SK-N-SH treated with all-trans-retinoic acid at 6 μM for 48 hours (cell line): ENCODE results near the gene MAB21L4.
A peak's percentile ranks its signal among the peaks of the same experiment; 100 is the strongest.

Experiments
- ATAC-seq: fragments of 200-7000 bp; cut with Tn5 transposase; 3 replicates; pipeline ENCODE4 v1.9.1; 2020; ENCODE audit warnings: mild to moderate bottlenecking, moderate library complexity
- ARNTL ChIP-seq: fragments of 450-650 bp; formaldehyde crosslinking; IDR thresholded peaks from 2 replicates; pipeline ENCODE4 v1.5.0; 2020; ENCODE audit warnings: low read depth, mild to moderate bottlenecking, moderate library complexity, borderline replicate concordance
- BACH2 ChIP-seq: fragments of 250-450 bp; sonication (Bioruptor Pico); IDR thresholded peaks from 2 replicates; pipeline ENCODE4 v1.9.0; 2021; ENCODE audit warnings: mild to moderate bottlenecking, borderline replicate concordance
- CREB5 ChIP-seq: fragments of 250-450 bp; sonication (Bioruptor Pico); IDR thresholded peaks from 2 replicates; pipeline ENCODE4 v1.5.1; 2020; ENCODE audit warnings: low read depth, mild to moderate bottlenecking, moderate library complexity
- CSDC2 ChIP-seq: fragments of 250-450 bp; sonication (Bioruptor Pico); IDR thresholded peaks from 2 replicates; pipeline ENCODE4 v1.5.0; 2020; ENCODE audit warnings: mild to moderate bottlenecking, moderate library complexity
- CSRNP3 ChIP-seq: fragments of 250-450 bp; sonication (Bioruptor Pico); IDR thresholded peaks from 2 replicates; pipeline ENCODE4 v1.5.1; 2021; ENCODE audit warnings: mild to moderate bottlenecking, moderate library complexity
- ESRRG ChIP-seq: fragments of 250-450 bp; sonication (Bioruptor Pico); IDR thresholded peaks from 2 replicates; pipeline ENCODE4 v1.6.1; 2021; ENCODE audit warnings: mild to moderate bottlenecking
- GLIS3 ChIP-seq: fragments of 250-450 bp; sonication (Bioruptor Pico); IDR thresholded peaks from 2 replicates; pipeline ENCODE4 v1.5.0; 2020; ENCODE audit warnings: mild to moderate bottlenecking, moderate library complexity
- ISL1 ChIP-seq: fragments of 250-450 bp; sonication (Bioruptor Pico); IDR thresholded peaks from 2 replicates; pipeline ENCODE4 v2.1.2; 2022; ENCODE audit warnings: mild to moderate bottlenecking, moderate library complexity
- OSR1 ChIP-seq: fragments of 250-450 bp; sonication (Bioruptor Pico); IDR thresholded peaks from 2 replicates; pipeline ENCODE4 v1.8.0; 2022; ENCODE audit warnings: moderate library complexity, mild to moderate bottlenecking, inconsistent platforms
- PATZ1 ChIP-seq: fragments of 250-450 bp; sonication (Bioruptor Pico); IDR thresholded peaks from 2 replicates; pipeline ENCODE4 v1.8.0; 2020; ENCODE audit warnings: mild to moderate bottlenecking, moderate library complexity, borderline replicate concordance
- POU6F1 ChIP-seq: fragments of 250-450 bp; sonication (Bioruptor Pico); IDR thresholded peaks from 2 replicates; pipeline ENCODE4 v1.8.0; 2021; ENCODE audit warnings: low read depth, mild to moderate bottlenecking, moderate library complexity, borderline replicate concordance
- SNAI2 ChIP-seq: fragments of 250-450 bp; sonication (Bioruptor Pico); IDR thresholded peaks from 2 replicates; pipeline ENCODE4 v1.5.0; 2020; ENCODE audit warnings: mild to moderate bottlenecking, moderate library complexity
- TCF4 ChIP-seq: fragments of 250-450 bp; sonication (Bioruptor Pico); IDR thresholded peaks from 2 replicates; pipeline ENCODE4 v1.8.0; 2021; ENCODE audit warnings: mild to moderate bottlenecking, moderate library complexity, borderline replicate concordance
- TOX ChIP-seq: fragments of 250-450 bp; sonication (Bioruptor Pico); IDR thresholded peaks from 2 replicates; pipeline ENCODE4 v1.8.0; 2021; ENCODE audit warnings: mild to moderate bottlenecking, moderate library complexity, borderline replicate concordance
- TSHZ2 ChIP-seq: fragments of 250-450 bp; sonication (Bioruptor Pico); IDR thresholded peaks from 2 replicates; pipeline ENCODE4 v1.5.0; 2020; ENCODE audit warnings: mild to moderate bottlenecking, moderate library complexity
- ZC3H10 ChIP-seq: fragments of 250-450 bp; sonication (Bioruptor Pico); IDR thresholded peaks from 2 replicates; pipeline ENCODE4 v1.5.1; 2021; ENCODE audit warnings: mild to moderate bottlenecking, moderate library complexity
- ZFP3 ChIP-seq: fragments of 250-450 bp; sonication (Bioruptor Pico); IDR thresholded peaks from 2 replicates; pipeline ENCODE4 v1.5.0; 2020; ENCODE audit warnings: mild to moderate bottlenecking, moderate library complexity
- ZNF70 ChIP-seq: fragments of 450-650 bp; formaldehyde crosslinking; IDR thresholded peaks from 2 replicates; pipeline ENCODE4 v1.5.0; 2020; ENCODE audit warnings: mild to moderate bottlenecking, moderate library complexity
- ZNF8 ChIP-seq: fragments of 450-650 bp; formaldehyde crosslinking; IDR thresholded peaks from 2 replicates; pipeline ENCODE4 v1.5.0; 2020; ENCODE audit warnings: mild to moderate bottlenecking, moderate library complexity

The MAB21L4 gene

GRCh38 chr2:240933048-240933965 is 37.4 kb upstream of the MAB21L4 start:
- ATAC-seq: 0 out of 3 replicates have a peak, but pooled peaks have one; percentile 10
- no peak for TF ChIP-seq ZFP3 (CRISPR knock-in tag)
- no peak for TF ChIP-seq TCF4 (CRISPR knock-in tag)
- TF ChIP-seq CSDC2 (CRISPR knock-in tag): no peak
- TF ChIP-seq ZNF70 (CRISPR knock-in tag): no peak
- TF ChIP-seq ISL1 (CRISPR knock-in tag): no peak
- no peak for TF ChIP-seq ZNF8 (CRISPR knock-in tag)
- TF ChIP-seq BACH2 (CRISPR knock-in tag): no peak
- no peak for TF ChIP-seq TSHZ2 (CRISPR knock-in tag)
- no peak for TF ChIP-seq SNAI2 (CRISPR knock-in tag)
- TF ChIP-seq ARNTL (CRISPR knock-in tag): no peak

GRCh38 chr2:240932724-240933047 is 36.7 kb upstream of the MAB21L4 start:
- no peak for ATAC-seq
- TF ChIP-seq TCF4 (CRISPR knock-in tag): no peak
- TF ChIP-seq ARNTL (CRISPR knock-in tag): no peak
- no peak for TF ChIP-seq ZNF70 (CRISPR knock-in tag)
- no peak for TF ChIP-seq ESRRG (CRISPR knock-in tag)
- TF ChIP-seq OSR1 (CRISPR knock-in tag): no peak
- TF ChIP-seq ZNF8 (CRISPR knock-in tag): no peak
- TF ChIP-seq BACH2 (CRISPR knock-in tag): no peak
- TF ChIP-seq SNAI2 (CRISPR knock-in tag): no peak
- no peak for TF ChIP-seq CSRNP3 (CRISPR knock-in tag)
- TF ChIP-seq GLIS3 (CRISPR knock-in tag): no peak
- no peak for TF ChIP-seq CREB5 (CRISPR knock-in tag)
- no peak for TF ChIP-seq ZC3H10 (CRISPR knock-in tag)
- TF ChIP-seq TSHZ2 (CRISPR knock-in tag): no peak
- TF ChIP-seq PATZ1 (CRISPR knock-in tag): no peak
- no peak for TF ChIP-seq TOX (CRISPR knock-in tag)
- no peak for TF ChIP-seq POU6F1 (CRISPR knock-in tag)
